Renal pelvis (tissue), 12 donors: Measurements from ENCODE around the gene TIMMDC1. TPM values are rescaled to one million over a fixed set of nuclear protein-coding genes. Genes with fewer than 3 reads are reported as not detected.
A peak's percentile ranks its signal among the peaks of the same experiment; 100 is the strongest.

Experiments
- DNase-seq: peaks from one replicate; pipeline ENCODE4 v3.0.0-alpha.2; 2013
- long read RNA-seq, 16 experiments: transcript quantifications; one replicate each; lab custom pipeline, GENCODE V29; 2026
- polyA plus RNA-seq, 3 donors: library from polyadenylated mRNA; unstranded; fragments of 120-200 nt; gene quantifications; one replicate each; pipeline ENCODE4 v1.2.1, GENCODE V29; 2013; ENCODE audit not compliant: insufficient read length in 3 of 3

Gene TIMMDC1
- polyA plus RNA-seq = 100 to 1,000 TPM in 2 of 3 donors, 10 to 100 TPM in 1; 99.5 to 113 (median 105) TPM
- long read RNA-seq, donor 1, transcript TIMMDC1-208 (7 exons, 2,394 nt) = major isoform, 33 of 82 reads
- long read RNA-seq, donor 1, partial matches to known transcripts = 48 of 82 reads
- long read RNA-seq, donor 1, other reads (novel, unspliced or antisense) = 0 of 82 reads
- long read RNA-seq, donor 2, transcript TIMMDC1-208 (7 exons, 2,394 nt) = major isoform, 45 of 86 reads
- long read RNA-seq, donor 2, partial matches to known transcripts = 40 of 86 reads
- long read RNA-seq, donor 2, other reads (novel, unspliced or antisense) = 0 of 86 reads
- long read RNA-seq, donor 3, transcript TIMMDC1-208 (7 exons, 2,394 nt) = major isoform, 37 of 87 reads
- long read RNA-seq, donor 3, partial matches to known transcripts = 49 of 87 reads
- long read RNA-seq, donor 3, other reads (novel, unspliced or antisense) = 0 of 87 reads
- long read RNA-seq, donor 4, transcript TIMMDC1-208 (7 exons, 2,394 nt) = major isoform, 49 of 92 reads
- long read RNA-seq, donor 4, partial matches to known transcripts = 42 of 92 reads
- long read RNA-seq, donor 4, other reads (novel, unspliced or antisense) = 0 of 92 reads
- long read RNA-seq, donor 5, transcript TIMMDC1-208 (7 exons, 2,394 nt) = major isoform, 15 of 43 reads
- long read RNA-seq, donor 5, partial matches to known transcripts = 28 of 43 reads
- long read RNA-seq, donor 5, other reads (novel, unspliced or antisense) = 0 of 43 reads
- long read RNA-seq, donor 6, transcript TIMMDC1-208 (7 exons, 2,394 nt) = major isoform, 29 of 62 reads
- long read RNA-seq, donor 6, partial matches to known transcripts = 33 of 62 reads
- long read RNA-seq, donor 6, other reads (novel, unspliced or antisense) = 0 of 62 reads
- long read RNA-seq, donor 7, transcript TIMMDC1-208 (7 exons, 2,394 nt) = major isoform, 35 of 91 reads
- long read RNA-seq, donor 7, partial matches to known transcripts = 55 of 91 reads
- long read RNA-seq, donor 7, other reads (novel, unspliced or antisense) = 0 of 91 reads
- long read RNA-seq, donor 8, transcript TIMMDC1-208 (7 exons, 2,394 nt) = major isoform, 8 of 14 reads
- long read RNA-seq, donor 8, partial matches to known transcripts = 6 of 14 reads
- long read RNA-seq, donor 8, other reads (novel, unspliced or antisense) = 0 of 14 reads
- long read RNA-seq, donor 9, transcript TIMMDC1-208 (7 exons, 2,394 nt) = major isoform, 46 of 112 reads
- long read RNA-seq, donor 9, partial matches to known transcripts = 65 of 112 reads
- long read RNA-seq, donor 9, other reads (novel, unspliced or antisense) = 0 of 112 reads
- long read RNA-seq, donor 10, transcript TIMMDC1-208 (7 exons, 2,394 nt) = major isoform, 27 of 63 reads
- long read RNA-seq, donor 10, partial matches to known transcripts = 36 of 63 reads
- long read RNA-seq, donor 10, other reads (novel, unspliced or antisense) = 0 of 63 reads
- long read RNA-seq, donor 11, transcript TIMMDC1-208 (7 exons, 2,394 nt) = major isoform, 19 of 39 reads
- long read RNA-seq, donor 11, partial matches to known transcripts = 19 of 39 reads
- long read RNA-seq, donor 11, other reads (novel, unspliced or antisense) = 0 of 39 reads
- long read RNA-seq, donor 12, transcript TIMMDC1-208 (7 exons, 2,394 nt) = major isoform, 47 of 101 reads
- long read RNA-seq, donor 12, partial matches to known transcripts = 50 of 101 reads
- long read RNA-seq, donor 12, other reads (novel, unspliced or antisense) = 0 of 101 reads
- long read RNA-seq, donor 13, transcript TIMMDC1-208 (7 exons, 2,394 nt) = major isoform, 16 of 39 reads
- long read RNA-seq, donor 13, partial matches to known transcripts = 21 of 39 reads
- long read RNA-seq, donor 13, other reads (novel, unspliced or antisense) = 0 of 39 reads
- long read RNA-seq, donor 14 = 0 reads
- long read RNA-seq, donor 15, transcript TIMMDC1-208 (7 exons, 2,394 nt) = major isoform, 46 of 117 reads
- long read RNA-seq, donor 15, partial matches to known transcripts = 59 of 117 reads
- long read RNA-seq, donor 15, other reads (novel, unspliced or antisense) = 12 of 117 reads
- long read RNA-seq, donor 16, transcript TIMMDC1-208 (7 exons, 2,394 nt) = major isoform, 50 of 124 reads
- long read RNA-seq, donor 16, partial matches to known transcripts = 72 of 124 reads
- long read RNA-seq, donor 16, other reads (novel, unspliced or antisense) = 0 of 124 reads

GRCh38 chr3:119498186-119499011 lies at the start of gene TIMMDC1:
TSS of gene TIMMDC1 (plus strand) at chr3:119498547. CDS start at chr3:119498734, 187 bp downstream.
- DNase-seq = peak; percentile 97

GRCh38 chr3:119453822-119454221 lies 44.5 kb upstream of the TIMMDC1 start:
- no peak for DNase-seq

- DNase-seq = no peak
Observed at GRCh38 chr3:119456469-119456868, 41.9 kb upstream of the TIMMDC1 start.

GRCh38 chr3:119457246-119457645 lies 41.1 kb upstream of the TIMMDC1 start:
- no peak for DNase-seq

- DNase-seq = peak; percentile 99
Observed at GRCh38 chr3:119463171-119464169, 34.9 kb upstream of the TIMMDC1 start, which contains the start of gene TMEM39A. TSS of gene TMEM39A (minus strand) at chr3:119463615. CDS start at chr3:119462074, 1,541 bp downstream.

GRCh38 chr3:119468041-119468440 lies 30.3 kb upstream of the TIMMDC1 start:
- DNase-seq = no peak

GRCh38 chr3:119469418-119470189 lies 28.7 kb upstream of the TIMMDC1 start:
- peak; percentile 48 for DNase-seq

- no peak for DNase-seq
Observed at GRCh38 chr3:119470866-119471265, 27.5 kb upstream of the TIMMDC1 start.

GRCh38 chr3:119481079-119481478 lies 17.3 kb upstream of the TIMMDC1 start:
- no peak for DNase-seq

GRCh38 chr3:119483101-119483500 lies 15.2 kb upstream of the TIMMDC1 start:
- DNase-seq = no peak

- DNase-seq = no peak
Observed at GRCh38 chr3:119485563-119485962, 12.8 kb upstream of the TIMMDC1 start.

GRCh38 chr3:119490153-119490552 lies 8.2 kb upstream of the TIMMDC1 start:
- DNase-seq = no peak

GRCh38 chr3:119492128-119492527 lies 6.2 kb upstream of the TIMMDC1 start:
- no peak for DNase-seq

GRCh38 chr3:119492810-119493209 lies 5.5 kb upstream of the TIMMDC1 start:
- DNase-seq = no peak

- no peak for DNase-seq
Observed at GRCh38 chr3:119494597-119494996, 3.8 kb upstream of the TIMMDC1 start.

- no peak for DNase-seq
Observed at GRCh38 chr3:119497820-119498185, 544 bp upstream of the TIMMDC1 start.

- DNase-seq = no peak
Observed at GRCh38 chr3:119500265-119500664, 1.9 kb downstream of the TIMMDC1 start.
